MCF 10A (cell line): ENCODE results near the gene RIMS3. TPM values are rescaled to one million over a fixed set of nuclear protein-coding genes. Genes with fewer than 3 reads are reported as not detected.

Experiments
- BruUV-seq: library from RNA; stranded (reverse); fragments of 400-500 nt; replicated peaks from 2 replicates; lab custom pipeline; 2021; lab: Mats Ljungman, UMichigan
- CTCF ChIA-PET: fragments of 300-600 bp; sonication (Branson Sonifier 250); formaldehyde crosslinking; extraction: SDS; loops from one replicate; lab custom pipeline; 2021; ENCODE audit warnings: antibody characterized with exemption, inconsistent platforms; lab: Yijun Ruan, JAX
- POLR2A ChIA-PET: fragments of 300-600, 350-650 bp; sonication (Branson Sonifier 250); formaldehyde crosslinking; extraction: SDS; loops from one replicate; lab custom pipeline; 2020; ENCODE audit warnings: antibody characterized with exemption, inconsistent platforms; lab: Yijun Ruan, JAX
- DNase-seq: peaks from one replicate; pipeline ENCODE4 v3.0.0-alpha.2; 2018; ENCODE audit not compliant: unreplicated experiment
- H3K27ac Mint-ChIP-seq: one replicate; pipeline ENCODE4 v1.8.0; 2022; ENCODE audit warnings: mild to moderate bottlenecking, low read depth, mixed read lengths; ENCODE audit not compliant: unreplicated experiment
- H3K27me3 Mint-ChIP-seq: one replicate; pipeline ENCODE4 v1.8.0; 2022; ENCODE audit warnings: mixed read lengths; ENCODE audit not compliant: insufficient read depth, unreplicated experiment
- H3K36me3 Mint-ChIP-seq: one replicate; pipeline ENCODE4 v1.8.0; 2022; ENCODE audit warnings: mild to moderate bottlenecking, moderate library complexity, mixed read lengths; ENCODE audit not compliant: insufficient read depth, unreplicated experiment
- H3K4me1 Mint-ChIP-seq: one replicate; pipeline ENCODE4 v1.8.0; 2022; ENCODE audit warnings: mixed read lengths; ENCODE audit not compliant: insufficient read depth, unreplicated experiment
- H3K4me3 Mint-ChIP-seq: one replicate; pipeline ENCODE4 v1.8.0; 2022; ENCODE audit warnings: mild to moderate bottlenecking, moderate library complexity, mixed read lengths; ENCODE audit not compliant: unreplicated experiment
- H3K9me3 Mint-ChIP-seq: one replicate; pipeline ENCODE4 v1.8.0; 2022; ENCODE audit warnings: mixed read lengths; ENCODE audit not compliant: unreplicated experiment
- intact Hi-C: fragments of 100-400 bp; cut with micrococcal nuclease; formaldehyde crosslinking; loops from 2 replicates; pipeline ENCODE4 v1.14.1; 2022
- total RNA-seq: library from RNA; stranded (reverse); gene quantifications from 2 replicates; pipeline ENCODE4 v1.2.3, GENCODE V29; 2022
- TF ChIP-seq, protein P1 (sequence below): fragments of 200-600 bp; IDR thresholded peaks from one replicate; pipeline ENCODE4 v1.8.0; 2022; ENCODE audit warnings: antibody characterized with exemption, mild to moderate bottlenecking; ENCODE audit not compliant: unreplicated experiment

Gene RIMS3
- total RNA-seq, 1 experiment from 2014 or later = 0.58 TPM

DNA sequence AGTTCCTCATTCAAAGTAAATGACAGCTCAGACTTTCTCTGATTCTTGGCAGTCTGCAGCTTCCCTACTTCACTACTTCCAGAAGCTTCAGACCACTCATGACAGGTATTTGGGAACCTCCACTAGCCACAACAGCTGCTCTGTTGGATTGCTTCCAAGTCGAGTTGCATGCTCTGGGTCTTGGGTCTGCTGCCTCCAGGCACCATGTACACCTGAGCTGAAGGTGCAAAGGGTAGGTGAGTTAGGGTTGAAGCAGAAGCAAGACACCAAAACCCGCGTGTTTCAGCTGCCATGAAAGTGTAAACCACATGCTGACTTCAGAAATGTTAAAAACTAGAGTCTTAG lies 71.3 kb downstream of the RIMS3 start:
- peaks cover 5% of the 10 kb centered on the region for H3K4me1 Mint-ChIP-seq
- DNase-seq = no peak
- ChIA-PET POLR2A (interaction anchor here (0.9 to 1.4 kb wide), 2 partner anchors 63 to 128 kb away, joined by 3 to 4 read pairs; partner anchors contain the start of gene ZNF684), CTCF (interaction anchor here (1.0 to 1.5 kb wide), 5 partner anchors 8 to 358 kb away, joined by 3 to 5 read pairs (median 4); no protein-coding TSS in a partner anchor)
- H3K36me3 Mint-ChIP-seq = no peaks in the 10 kb centered on the region
- no peak overlapping the region for H3K4me3 Mint-ChIP-seq
- intact Hi-C loops = no loop called here
- peaks cover 17% of the 10 kb centered on the region for H3K27me3 Mint-ChIP-seq
- TF ChIP-seq, protein P1, sequence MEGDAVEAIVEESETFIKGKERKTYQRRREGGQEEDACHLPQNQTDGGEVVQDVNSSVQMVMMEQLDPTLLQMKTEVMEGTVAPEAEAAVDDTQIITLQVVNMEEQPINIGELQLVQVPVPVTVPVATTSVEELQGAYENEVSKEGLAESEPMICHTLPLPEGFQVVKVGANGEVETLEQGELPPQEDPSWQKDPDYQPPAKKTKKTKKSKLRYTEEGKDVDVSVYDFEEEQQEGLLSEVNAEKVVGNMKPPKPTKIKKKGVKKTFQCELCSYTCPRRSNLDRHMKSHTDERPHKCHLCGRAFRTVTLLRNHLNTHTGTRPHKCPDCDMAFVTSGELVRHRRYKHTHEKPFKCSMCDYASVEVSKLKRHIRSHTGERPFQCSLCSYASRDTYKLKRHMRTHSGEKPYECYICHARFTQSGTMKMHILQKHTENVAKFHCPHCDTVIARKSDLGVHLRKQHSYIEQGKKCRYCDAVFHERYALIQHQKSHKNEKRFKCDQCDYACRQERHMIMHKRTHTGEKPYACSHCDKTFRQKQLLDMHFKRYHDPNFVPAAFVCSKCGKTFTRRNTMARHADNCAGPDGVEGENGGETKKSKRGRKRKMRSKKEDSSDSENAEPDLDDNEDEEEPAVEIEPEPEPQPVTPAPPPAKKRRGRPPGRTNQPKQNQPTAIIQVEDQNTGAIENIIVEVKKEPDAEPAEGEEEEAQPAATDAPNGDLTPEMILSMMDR = no peak
- H3K27ac Mint-ChIP-seq = no peak overlapping the region
- BruUV-seq = no TSS peak
- no peaks in the 10 kb centered on the region for H3K9me3 Mint-ChIP-seq

DNA sequence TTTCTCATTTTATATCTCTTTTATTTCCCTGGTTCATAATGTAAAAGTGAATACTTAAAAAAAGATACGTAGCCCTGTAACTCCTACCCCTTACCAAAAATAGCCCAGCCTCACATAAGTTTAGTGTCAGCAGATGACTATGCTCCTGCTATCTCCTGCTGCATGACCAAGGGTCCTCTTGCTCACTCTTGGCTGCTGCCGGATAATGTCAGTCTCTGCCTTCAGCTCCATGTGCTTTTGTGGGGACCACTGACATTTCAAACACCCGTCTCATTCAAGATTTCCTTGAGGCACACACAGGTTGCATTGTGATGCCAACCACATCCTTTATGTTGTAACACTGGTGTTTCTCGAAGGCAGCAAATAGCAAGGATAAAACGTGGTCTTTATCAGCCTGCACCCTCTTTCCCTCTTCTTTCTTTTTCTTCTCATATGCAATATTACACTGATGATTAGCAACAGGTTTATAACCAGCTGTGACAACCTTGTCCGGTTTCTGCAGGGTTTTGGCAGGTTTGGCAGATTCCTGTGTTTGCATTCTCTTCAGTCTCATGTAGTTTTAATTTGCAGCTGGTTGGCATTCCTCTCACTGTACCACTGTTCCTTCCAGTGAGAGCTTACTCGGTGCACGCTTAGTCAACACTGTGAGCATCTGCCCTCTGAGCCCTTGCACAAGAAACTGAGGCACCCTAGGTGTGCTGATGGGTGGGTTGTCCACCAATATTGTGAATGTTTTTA lies 71.9 kb downstream of the RIMS3 start:
- H3K36me3 Mint-ChIP-seq = no peaks in the 10 kb centered on the region

DNA sequence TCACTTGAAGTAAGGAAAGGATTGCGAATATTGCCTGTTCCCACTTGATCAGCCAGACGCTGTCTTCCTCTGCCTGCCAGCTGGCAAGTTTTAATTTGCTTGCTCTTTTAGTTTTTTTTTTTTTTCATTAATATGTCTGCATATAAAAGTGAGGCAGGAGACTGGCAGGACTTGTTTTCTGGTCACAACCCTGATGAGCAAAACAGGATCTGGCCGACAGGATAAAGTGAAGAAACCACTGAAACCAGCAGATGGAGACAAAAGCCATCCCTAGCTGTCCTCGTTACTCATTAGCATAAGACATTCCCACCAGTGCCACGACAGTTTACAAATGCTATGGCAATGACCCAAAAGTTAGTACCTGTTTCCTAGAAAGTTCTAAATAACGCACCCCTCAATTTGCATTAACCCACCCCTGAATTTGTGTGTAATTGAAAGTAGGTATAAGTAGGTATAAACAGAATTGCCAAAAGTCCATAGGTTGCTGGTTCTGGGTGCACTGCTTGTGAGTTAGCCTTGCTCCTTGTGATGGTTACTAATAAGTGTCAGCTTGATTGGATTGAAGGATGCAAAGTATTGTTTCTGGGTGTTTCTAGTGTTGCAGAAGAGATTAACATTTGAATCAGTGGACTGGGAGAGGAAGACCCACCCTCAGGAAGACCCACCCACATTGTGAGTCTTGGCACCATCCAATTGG lies 73.2 kb downstream of the RIMS3 start:
- Mint-ChIP-seq H3K9me3 (no peaks in the 10 kb centered on the region), H3K4me1 (peaks cover 5% of the 10 kb centered on the region), H3K27ac (no peak overlapping the region), H3K27me3 (no peaks in the 10 kb centered on the region), H3K36me3 (no peaks in the 10 kb centered on the region), H3K4me3 (no peak overlapping the region)
- ChIA-PET CTCF (interaction anchor here (0.6 to 1.2 kb wide), 8 partner anchors 9 to 93 kb away, joined by 3 to 5 read pairs (median 3); no protein-coding TSS in a partner anchor), POLR2A (no interaction called here)
- no TSS peak for BruUV-seq
- intact Hi-C loops = loop anchor here (1.0 kb wide), 1 partner anchor 258 kb away; no protein-coding TSS in a partner anchor
- DNase-seq = peak; percentile 64
- TF ChIP-seq, protein P1 = peak; percentile 41

More for the DNA sequence above, 71.9 kb downstream of the RIMS3 start:
- H3K27ac Mint-ChIP-seq = no peak overlapping the region
- intact Hi-C loops = no loop called here
- no TSS peak for BruUV-seq
- ChIA-PET POLR2A (interaction anchor here (0.9 to 1.4 kb wide), 2 partner anchors 63 to 129 kb away, joined by 3 to 4 read pairs; partner anchors contain the start of gene ZNF684), CTCF (interaction anchor here (0.7 to 1.5 kb wide), 6 partner anchors 8 to 1194 kb away, joined by 3 to 5 read pairs (median 4); no protein-coding TSS in a partner anchor)
- H3K27me3 Mint-ChIP-seq = peaks cover 12% of the 10 kb centered on the region
- no peaks in the 10 kb centered on the region for H3K9me3 Mint-ChIP-seq
- peaks cover 5% of the 10 kb centered on the region for H3K4me1 Mint-ChIP-seq
- TF ChIP-seq, protein P1 = no peak
- H3K4me3 Mint-ChIP-seq = no peak overlapping the region
- DNase-seq = no peak

DNA sequence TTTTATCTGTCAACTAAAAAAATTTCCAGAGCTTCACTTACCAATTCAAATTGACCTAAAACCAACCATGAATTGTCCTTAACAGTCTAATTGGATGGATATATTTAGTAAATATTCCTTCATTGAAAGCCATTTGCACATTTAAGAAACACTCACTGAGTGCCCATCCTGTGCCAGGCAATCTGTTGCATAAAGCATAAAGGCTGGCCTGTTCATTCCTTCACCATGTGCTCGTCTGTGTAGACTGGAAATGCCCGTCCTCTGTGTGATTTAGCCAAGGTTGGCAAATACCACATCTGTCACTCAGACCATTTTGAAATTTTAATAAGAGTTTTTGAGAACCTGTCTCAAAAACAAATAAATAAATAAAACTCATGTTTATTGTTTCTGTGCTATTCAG lies 76.9 kb downstream of the RIMS3 start:
- intact Hi-C loops = no loop called here
- BruUV-seq = no TSS peak
- Mint-ChIP-seq H3K27ac (no peak overlapping the region), H3K9me3 (no peaks in the 10 kb centered on the region), H3K27me3 (no peaks in the 10 kb centered on the region), H3K4me3 (no peak overlapping the region), H3K4me1 (peaks cover 1% of the 10 kb centered on the region), H3K36me3 (no peaks in the 10 kb centered on the region)
- no peak for DNase-seq
- CTCF ChIA-PET = interaction anchor here (1.3 to 2.0 kb wide), 4 partner anchors 24 to 259 kb away, joined by 4 to 8 read pairs (median 6); no protein-coding TSS in a partner anchor
- POLR2A ChIA-PET = interaction anchor here (0.6 to 0.7 kb wide), 2 partner anchors 9 to 21 kb away, joined by 3 to 4 read pairs; no protein-coding TSS in a partner anchor
- TF ChIP-seq, protein P1 = no peak
